ENCODE data around the gene ADAMTS1. TPM values are rescaled to one million over a fixed set of nuclear protein-coding genes. Genes with fewer than 3 reads are reported as not detected.

Gene ADAMTS1
- total and polyA plus RNA-seq, 5 donors from 2014 or later, result 0.03 to 0.32 TPM; not detected in 3

- no peaks in the 10 kb centered on the region for H3K36me3 ChIP-seq (ENCODE audit: control insufficient read depth, insufficient read depth, low read length)
- H3K9me3 ChIP-seq (ENCODE audit: control insufficient read depth in 2 of 2, low read length in 2 of 2), result no peaks in the 10 kb centered on the region
- Mint-ChIP-seq H3K27me3 (no peaks in the 10 kb centered on the region), H3K36me3 (no peaks in the 10 kb centered on the region), H3K27ac (no peak overlapping the region), H3K4me3 (no peak overlapping the region), H3K4me1 (no peaks in the 10 kb centered on the region), H3K9me3 (peaks cover 0 to 11% (median 5%) of the 10 kb centered on the region in 7 donors)
- ATAC-seq (ENCODE audit: low read depth in 2 of 2) (no peak), DNase-seq (no peak)
- H3K4me1 ChIP-seq (ENCODE audit: control insufficient read depth, insufficient read depth, low read length, poor library complexity, severe bottlenecking), result no peaks in the 10 kb centered on the region
- no peak overlapping the region for H3K27ac ChIP-seq (ENCODE audit: insufficient read depth, low read length, poor library complexity, severe bottlenecking)
- H3K4me3 ChIP-seq (ENCODE audit: low read depth, low read length), result no peak overlapping the region
- no peaks in the 10 kb centered on the region for H3K27me3 ChIP-seq (ENCODE audit: control insufficient read depth, insufficient read depth, low read length)
These were observed 50.4 kb downstream of the ADAMTS1 start for GRCh38 chr21:26794597-26795411.

GRCh38 chr21:26790296-26790695 lies 54.9 kb downstream of the ADAMTS1 start:
- Histone ChIP-seq H3K4me1 (ENCODE audit: control insufficient read depth, insufficient read depth, low read length, poor library complexity, severe bottlenecking) (no peaks in the 10 kb centered on the region), H3K27me3 (ENCODE audit: control insufficient read depth, insufficient read depth, low read length) (no peaks in the 10 kb centered on the region), H3K27ac (ENCODE audit: insufficient read depth, low read length, poor library complexity, severe bottlenecking) (no peak overlapping the region), H3K9me3 (ENCODE audit: control insufficient read depth in 2 of 2, low read length in 2 of 2) (no peaks in the 10 kb centered on the region), H3K36me3 (ENCODE audit: control insufficient read depth, insufficient read depth, low read length) (no peaks in the 10 kb centered on the region), H3K4me3 (ENCODE audit: low read depth, low read length) (no peak overlapping the region)
- peaks cover 0 to 11% (median 2%) of the 10 kb centered on the region in 7 donors for H3K9me3 Mint-ChIP-seq
- no peaks in the 10 kb centered on the region for H3K36me3 Mint-ChIP-seq
- DNase-seq (no peak), ATAC-seq (ENCODE audit: low read depth in 2 of 2) (no peak)
- no peaks in the 10 kb centered on the region for H3K27me3 Mint-ChIP-seq
- no peak overlapping the region for H3K4me3 Mint-ChIP-seq
- H3K4me1 Mint-ChIP-seq, result no peaks in the 10 kb centered on the region
- no peak overlapping the region for H3K27ac Mint-ChIP-seq

DNA sequence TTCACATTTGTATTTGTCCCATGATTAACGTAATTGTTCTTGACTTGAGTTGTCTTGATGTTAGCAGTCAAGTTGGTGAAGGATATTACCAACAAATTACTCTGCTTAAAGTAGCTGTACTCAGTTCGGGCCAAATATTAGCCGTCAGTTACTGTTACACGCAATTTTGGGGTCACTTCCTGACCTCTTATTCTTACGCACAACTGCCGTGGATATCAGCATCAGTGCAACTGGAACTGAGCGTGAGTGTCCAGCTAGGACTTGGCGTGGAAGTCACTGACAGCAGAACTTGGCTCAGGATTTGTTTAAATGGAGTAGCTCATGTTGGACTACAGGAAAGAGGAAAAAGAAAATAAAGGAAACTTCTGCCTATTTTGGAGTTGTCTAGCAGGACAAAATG lies 56.4 kb downstream of the ADAMTS1 start:
- H3K4me1 Mint-ChIP-seq, result no peaks in the 10 kb centered on the region
- H3K9me3 Mint-ChIP-seq, result peaks cover 0 to 9% (median 2%) of the 10 kb centered on the region in 7 donors
- H3K9me3 ChIP-seq (ENCODE audit: control insufficient read depth in 2 of 2, low read length in 2 of 2), result no peaks in the 10 kb centered on the region
- H3K4me3 Mint-ChIP-seq, result no peak overlapping the region
- no peaks in the 10 kb centered on the region for H3K4me1 ChIP-seq (ENCODE audit: control insufficient read depth, insufficient read depth, low read length, poor library complexity, severe bottlenecking)
- no peak overlapping the region for H3K27ac ChIP-seq (ENCODE audit: insufficient read depth, low read length, poor library complexity, severe bottlenecking)
- DNase-seq (no peak), ATAC-seq (ENCODE audit: low read depth in 2 of 2) (no peak)
- no peaks in the 10 kb centered on the region for H3K27me3 ChIP-seq (ENCODE audit: control insufficient read depth, insufficient read depth, low read length)
- H3K27ac Mint-ChIP-seq, result no peak overlapping the region
- no peaks in the 10 kb centered on the region for H3K27me3 Mint-ChIP-seq
- no peak overlapping the region for H3K4me3 ChIP-seq (ENCODE audit: low read depth, low read length)
- H3K36me3 Mint-ChIP-seq, result no peaks in the 10 kb centered on the region
- H3K36me3 ChIP-seq (ENCODE audit: control insufficient read depth, insufficient read depth, low read length), result no peaks in the 10 kb centered on the region

Other genes starting within 250 kb of the ADAMTS1 start
- not detected for gene ADAMTS5, start 121.7 kb upstream of the ADAMTS1 start, total RNA-seq
- gene ADAMTS5, start 121.7 kb upstream of the ADAMTS1 start, polyA plus RNA-seq, result not detected

Measured in CD4-positive, CD25-positive, alpha-beta regulatory T cell (primary cell).